Activated B cell treated with CpG ODN at 0.5 μM for 24 hours (primary cell): Measurements from ENCODE around the gene PVALB. TPM values are rescaled to one million over a fixed set of nuclear protein-coding genes. Genes with fewer than 3 reads are reported as not detected.

ENCODE experiments used
- ATAC-seq: fragments of 200-7000 bp; cut with Tn5 transposase; one replicate; pipeline ENCODE4 v1.10.0; 2021; ENCODE audit warnings: low read depth, mild to moderate bottlenecking, moderate library complexity
- CTCF ChIA-PET: fragments of 350-600 bp; sonication (Branson Sonifier 250); formaldehyde crosslinking; loops from one replicate; lab custom pipeline; 2021; ENCODE audit warnings: antibody characterized with exemption; lab: Charles Lee
- POLR2A ChIA-PET: fragments of 350-600 bp; sonication (Branson Sonifier 250); formaldehyde crosslinking; loops from one replicate; lab custom pipeline; 2021; ENCODE audit warnings: antibody characterized with exemption; lab: Charles Lee
- DNase-seq: peaks from one replicate; pipeline ENCODE4 v3.0.0; 2022
- H3K27ac Mint-ChIP-seq: one replicate; pipeline ENCODE4 v1.8.0; 2020; ENCODE audit warnings: mixed read lengths
- H3K27me3 Mint-ChIP-seq: one replicate; pipeline ENCODE4 v1.8.0; 2021; ENCODE audit warnings: mixed read lengths
- H3K36me3 Mint-ChIP-seq: one replicate; pipeline ENCODE4 v1.8.0; 2021; ENCODE audit warnings: low read depth, mixed read lengths
- H3K4me1 Mint-ChIP-seq: one replicate; pipeline ENCODE4 v1.8.0; 2021; ENCODE audit warnings: mixed read lengths
- H3K4me3 Mint-ChIP-seq: one replicate; pipeline ENCODE4 v1.8.0; 2020; ENCODE audit warnings: mild to moderate bottlenecking, mixed read lengths
- H3K9me3 Mint-ChIP-seq: one replicate; pipeline ENCODE4 v1.8.0; 2020; ENCODE audit warnings: mixed read lengths
- intact Hi-C: fragments of 100-400 bp; cut with micrococcal nuclease; formaldehyde crosslinking; loops from one replicate; pipeline ENCODE4 v1.15.1; 2024
- total RNA-seq: library from RNA; stranded (reverse); gene quantifications from 2 replicates; pipeline ENCODE4 v1.2.3, GENCODE V29; 2022
- TF ChIP-seq, protein P1 (sequence below): fragments of 200-600 bp; IDR thresholded peaks from one replicate; pipeline ENCODE4 v1.8.0; 2022; ENCODE audit warnings: antibody characterized with exemption, mild to moderate bottlenecking

Gene PVALB
- total RNA-seq, 1 donor from 2014 or later = not detected

DNA sequence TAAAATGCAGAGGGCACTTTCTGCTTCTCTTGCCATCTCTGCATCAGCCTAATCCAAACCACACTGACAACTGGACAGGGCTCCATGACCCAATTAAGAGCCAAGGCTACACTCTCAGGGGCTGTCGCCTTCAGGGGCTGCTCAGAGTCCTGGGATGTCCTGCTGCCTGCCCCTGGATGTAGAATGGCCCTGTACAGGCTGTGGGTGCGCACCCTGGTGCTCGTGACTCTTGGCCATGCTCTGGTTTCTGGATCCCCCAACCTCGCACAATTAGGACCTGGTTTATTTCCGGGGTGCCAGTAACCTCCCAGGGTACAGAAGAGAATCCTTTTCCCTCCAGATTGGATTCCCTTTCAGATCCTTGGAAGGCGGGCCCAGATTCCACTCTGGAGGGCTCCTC is 52.2 kb downstream of the PVALB start:
- TF ChIP-seq, protein P1, sequence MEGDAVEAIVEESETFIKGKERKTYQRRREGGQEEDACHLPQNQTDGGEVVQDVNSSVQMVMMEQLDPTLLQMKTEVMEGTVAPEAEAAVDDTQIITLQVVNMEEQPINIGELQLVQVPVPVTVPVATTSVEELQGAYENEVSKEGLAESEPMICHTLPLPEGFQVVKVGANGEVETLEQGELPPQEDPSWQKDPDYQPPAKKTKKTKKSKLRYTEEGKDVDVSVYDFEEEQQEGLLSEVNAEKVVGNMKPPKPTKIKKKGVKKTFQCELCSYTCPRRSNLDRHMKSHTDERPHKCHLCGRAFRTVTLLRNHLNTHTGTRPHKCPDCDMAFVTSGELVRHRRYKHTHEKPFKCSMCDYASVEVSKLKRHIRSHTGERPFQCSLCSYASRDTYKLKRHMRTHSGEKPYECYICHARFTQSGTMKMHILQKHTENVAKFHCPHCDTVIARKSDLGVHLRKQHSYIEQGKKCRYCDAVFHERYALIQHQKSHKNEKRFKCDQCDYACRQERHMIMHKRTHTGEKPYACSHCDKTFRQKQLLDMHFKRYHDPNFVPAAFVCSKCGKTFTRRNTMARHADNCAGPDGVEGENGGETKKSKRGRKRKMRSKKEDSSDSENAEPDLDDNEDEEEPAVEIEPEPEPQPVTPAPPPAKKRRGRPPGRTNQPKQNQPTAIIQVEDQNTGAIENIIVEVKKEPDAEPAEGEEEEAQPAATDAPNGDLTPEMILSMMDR = no peak
- intact Hi-C loops = no loop called here
- no peak overlapping the region for H3K4me3 Mint-ChIP-seq
- ATAC-seq (no peak), DNase-seq (no peak)
- ChIA-PET POLR2A (no interaction called here), CTCF (no interaction called here)
- no peak overlapping the region for H3K27ac Mint-ChIP-seq
- H3K9me3 Mint-ChIP-seq = no peaks in the 10 kb centered on the region
- no peaks in the 10 kb centered on the region for H3K4me1 Mint-ChIP-seq
- peaks cover 35% of the 10 kb centered on the region for H3K36me3 Mint-ChIP-seq
- no peaks in the 10 kb centered on the region for H3K27me3 Mint-ChIP-seq

DNA sequence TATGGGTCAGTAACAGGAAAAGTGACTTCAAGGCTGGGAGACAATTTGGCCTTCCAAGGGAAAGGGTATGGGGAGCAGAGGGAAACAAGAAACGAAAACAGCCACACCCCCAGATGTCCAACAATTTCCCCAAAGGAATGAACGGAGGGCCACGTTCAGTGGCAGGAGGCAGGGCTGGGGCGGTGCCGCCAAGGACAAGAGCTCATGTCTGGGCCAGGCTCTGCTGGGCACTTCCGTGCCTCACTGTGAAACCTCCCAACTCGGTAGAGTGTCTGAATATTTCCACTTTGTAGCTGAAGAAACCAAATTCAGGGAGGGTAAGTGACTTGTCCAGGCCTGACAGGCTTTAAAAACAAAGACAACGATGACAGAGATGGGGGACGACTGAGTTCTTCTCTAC is 52.8 kb downstream of the PVALB start:
- CTCF ChIA-PET = no interaction called here
- Mint-ChIP-seq H3K9me3 (no peaks in the 10 kb centered on the region), H3K4me3 (no peak overlapping the region), H3K27me3 (no peaks in the 10 kb centered on the region), H3K36me3 (peaks cover 35% of the 10 kb centered on the region), H3K4me1 (no peaks in the 10 kb centered on the region), H3K27ac (no peak overlapping the region)
- ATAC-seq (no peak), DNase-seq (no peak)
- POLR2A ChIA-PET = no interaction called here
- TF ChIP-seq, protein P1 = no peak
- intact Hi-C loops = no loop called here

DNA sequence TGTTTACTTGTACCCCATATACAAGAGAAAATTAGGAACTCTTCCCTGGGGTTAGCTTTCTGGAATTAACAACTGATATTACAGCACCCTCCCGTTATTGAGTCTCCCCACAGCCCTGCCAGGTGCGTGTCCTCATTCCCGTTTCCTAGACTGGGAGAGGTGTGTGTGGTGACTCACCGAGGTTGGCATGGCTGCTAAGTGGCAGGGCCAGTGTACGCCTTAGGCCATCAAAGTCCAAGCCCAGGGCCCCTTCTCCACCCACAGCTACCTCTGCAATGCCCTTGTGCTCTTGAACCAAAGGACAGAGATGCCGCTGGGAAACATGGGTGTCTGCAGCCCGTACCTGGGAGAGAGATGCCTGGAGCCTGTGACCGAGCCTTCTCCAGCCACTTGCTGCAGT is 53.3 kb downstream of the PVALB start:
- no peaks in the 10 kb centered on the region for H3K27me3 Mint-ChIP-seq
- TF ChIP-seq, protein P1 = no peak
- H3K27ac Mint-ChIP-seq = no peak overlapping the region
- intact Hi-C loops = no loop called here
- POLR2A ChIA-PET = no interaction called here
- CTCF ChIA-PET = no interaction called here
- no peak for DNase-seq
- H3K4me3 Mint-ChIP-seq = no peak overlapping the region
- no peaks in the 10 kb centered on the region for H3K4me1 Mint-ChIP-seq
- H3K9me3 Mint-ChIP-seq = no peaks in the 10 kb centered on the region
- H3K36me3 Mint-ChIP-seq = peaks cover 35% of the 10 kb centered on the region
- no peak for ATAC-seq

DNA sequence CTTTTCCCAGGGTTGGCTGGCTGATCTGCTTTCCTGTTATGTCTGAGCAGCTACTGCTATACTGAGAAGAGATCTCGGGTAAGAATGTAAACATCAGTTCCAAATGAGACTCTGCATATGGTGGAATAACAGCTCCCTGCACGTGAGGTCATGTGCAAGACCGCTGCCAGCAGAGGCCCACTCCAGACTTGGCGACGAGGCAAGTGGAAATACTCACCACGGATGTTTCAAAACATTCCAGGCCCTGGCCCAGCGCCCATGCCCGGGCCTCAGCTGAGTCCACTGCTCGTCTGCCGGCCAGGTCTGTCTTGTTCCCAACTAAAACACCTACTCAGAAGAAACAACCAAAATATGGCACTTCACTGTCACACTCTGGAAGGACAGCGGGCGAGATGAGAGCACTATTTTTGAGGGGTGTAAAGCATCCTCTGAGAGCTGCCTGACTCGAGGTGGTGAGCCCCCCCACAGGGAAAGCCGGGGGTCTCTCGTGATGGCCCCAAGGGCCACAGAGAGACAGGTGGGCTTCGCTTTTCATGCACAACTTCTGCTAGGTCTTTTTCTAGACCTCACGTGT is 54.1 kb downstream of the PVALB start:
- H3K4me3 Mint-ChIP-seq = no peak overlapping the region
- DNase-seq = no peak
- no peak overlapping the region for H3K27ac Mint-ChIP-seq
- H3K36me3 Mint-ChIP-seq = peaks cover 35% of the 10 kb centered on the region
- H3K9me3 Mint-ChIP-seq = no peaks in the 10 kb centered on the region
- ATAC-seq = no peak
- intact Hi-C loops = no loop called here
- TF ChIP-seq, protein P1 = no peak
- ChIA-PET CTCF (interaction anchor here (1.2 kb wide), 1 partner anchor 258 kb away, joined by 3 read pairs; no protein-coding TSS in a partner anchor), POLR2A (no interaction called here)
- no peaks in the 10 kb centered on the region for H3K4me1 Mint-ChIP-seq
- H3K27me3 Mint-ChIP-seq = no peaks in the 10 kb centered on the region

DNA sequence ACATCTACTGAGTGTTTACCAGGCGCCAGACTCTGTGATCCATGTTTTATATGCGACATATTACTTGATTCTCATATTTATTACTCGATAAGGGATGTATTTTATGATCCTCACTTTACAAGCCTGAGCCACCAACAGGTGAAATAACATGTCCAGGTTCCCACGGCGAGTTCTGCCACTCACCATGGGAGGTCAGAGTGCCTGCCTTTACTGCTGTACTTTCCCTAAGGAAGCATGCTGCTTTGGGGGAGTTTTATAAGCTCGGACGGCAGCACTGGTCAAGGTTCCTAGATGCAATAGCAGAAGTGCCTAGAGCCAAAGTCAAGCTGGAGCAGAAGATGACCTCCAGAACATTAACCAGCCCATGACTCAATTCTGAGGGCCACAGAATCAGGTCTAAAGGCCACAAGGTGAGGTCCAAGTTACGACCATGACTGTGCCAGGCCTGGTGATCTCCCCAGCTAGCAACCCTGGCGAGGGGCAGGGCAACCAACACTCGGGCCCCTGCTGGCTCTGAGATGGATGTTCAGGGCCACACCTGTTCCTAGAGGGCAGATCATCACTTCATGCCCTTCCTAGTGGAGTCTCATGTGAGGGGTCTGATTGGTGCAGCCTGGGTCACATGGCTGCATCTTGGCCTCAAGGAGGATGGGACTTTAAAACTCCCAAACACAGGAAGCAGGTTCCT is 55.1 kb downstream of the PVALB start:
- POLR2A ChIA-PET = no interaction called here
- no peak for ATAC-seq
- TF ChIP-seq, protein P1 = no peak
- intact Hi-C loops = no loop called here
- H3K4me3 Mint-ChIP-seq = no peak overlapping the region
- H3K9me3 Mint-ChIP-seq = no peaks in the 10 kb centered on the region
- H3K27me3 Mint-ChIP-seq = no peaks in the 10 kb centered on the region
- no peak for DNase-seq
- H3K4me1 Mint-ChIP-seq = no peaks in the 10 kb centered on the region
- peaks cover 28% of the 10 kb centered on the region for H3K36me3 Mint-ChIP-seq
- CTCF ChIA-PET = interaction anchor here (1.2 kb wide), 1 partner anchor 259 kb away, joined by 3 read pairs; no protein-coding TSS in a partner anchor
- no peak overlapping the region for H3K27ac Mint-ChIP-seq
